GM12878 (cell line): ENCODE results near the gene AFF1. TPM values are rescaled to one million over a fixed set of nuclear protein-coding genes. Genes with fewer than 3 reads are reported as not detected.

Experiments
- ATAC-seq: fragments of 200-7000 bp; cut with Tn5 transposase; 3 replicates; pipeline ENCODE4 v1.9.1; 2020; ENCODE audit warnings: mild to moderate bottlenecking, moderate library complexity
- BruUV-seq: library from RNA; stranded (reverse); fragments of 400-500 nt; replicated peaks from 2 replicates; lab custom pipeline; 2021; lab: Mats Ljungman, UMichigan
- CTCF ChIA-PET: fragments of 300-600 bp; sonication (Branson Sonifier 250); formaldehyde crosslinking; extraction: SDS; loops from one replicate; lab custom pipeline; 2021; ENCODE audit warnings: inconsistent platforms; lab: Yijun Ruan, JAX
- POLR2A ChIA-PET: fragments of 350-600 bp; formaldehyde crosslinking; extraction: SDS; loops from one replicate; lab custom pipeline; 2021; ENCODE audit warnings: inconsistent platforms; lab: Charles Lee
- RAD21 ChIA-PET: fragments of 300-600 bp; sonication (Branson Sonifier 250); formaldehyde crosslinking; loops from one replicate; lab custom pipeline; 2023; ENCODE audit warnings: antibody characterized with exemption; ENCODE audit not compliant: unreplicated experiment; lab: Charles Lee
- SMC1A ChIA-PET: fragments of 300-600 bp; sonication (Branson Sonifier 250); formaldehyde crosslinking; loops from one replicate; lab custom pipeline; 2023; ENCODE audit not compliant: unreplicated experiment, uncharacterized antibody; lab: Charles Lee
- DNase-seq: peaks from one replicate; pipeline ENCODE4 v3.0.0-alpha.2; 2011; ENCODE audit warnings: low read depth, low spot score
- FAIRE-seq: peaks from 3 replicates; lab custom pipeline; 2011; peaks lifted over from hg19 to GRCh38; lab: Jason Lieb, UNC
- H2AFZ ChIP-seq: 2 replicates; pipeline ENCODE4 v1.6.0; 2011; ENCODE audit warnings: low read depth, low read length, control low read depth; ENCODE audit not compliant: control insufficient read depth
- H3K27ac ChIP-seq: 2 replicates; pipeline ENCODE4 v1.5.1; 2011; ENCODE audit warnings: control low read depth; ENCODE audit not compliant: control insufficient read depth, insufficient read depth
- H3K27me3 ChIP-seq, 2 experiments: replicated peaks in 1 of 2; 2 replicates each; pipeline versions ENCODE4 v1.6.0 to v1.6.1; 2011; ENCODE audit warnings: low read length in 1 of 2; ENCODE audit not compliant: control insufficient read depth in 2 of 2, insufficient read depth in 2 of 2
- H3K36me3 ChIP-seq, 2 experiments: 2 replicates each; pipeline ENCODE4 v1.5.1; 2011; ENCODE audit warnings: low read length in 1 of 2; ENCODE audit not compliant: control insufficient read depth in 2 of 2, insufficient read depth in 2 of 2
- H3K4me1 ChIP-seq: 2 replicates; pipeline ENCODE4 v1.6.1; 2011; ENCODE audit warnings: mild to moderate bottlenecking, low read length, moderate library complexity, mixed read lengths; ENCODE audit not compliant: control insufficient read depth, insufficient read depth
- H3K4me2 ChIP-seq: 2 replicates; pipeline ENCODE4 v1.6.0; 2011; ENCODE audit warnings: control low read depth; ENCODE audit not compliant: control insufficient read depth, insufficient read depth
- H3K4me3 ChIP-seq: fragments of 200-600 bp; sonication (generic); 2 replicates; pipeline ENCODE4 v1.5.1; 2016
- H3K79me2 ChIP-seq: 2 replicates; pipeline ENCODE4 v1.6.0; 2011; ENCODE audit warnings: low read length; ENCODE audit not compliant: control insufficient read depth, insufficient read depth
- H3K9ac ChIP-seq: 2 replicates; pipeline ENCODE4 v1.8.0; 2011; ENCODE audit warnings: low read length, control low read depth, mixed read lengths; ENCODE audit not compliant: control insufficient read depth, insufficient read depth
- H3K9me3 ChIP-seq: replicated peaks from 3 replicates; pipeline ENCODE4 v1.5.1; 2011; ENCODE audit warnings: mild to moderate bottlenecking, low read length; ENCODE audit not compliant: control insufficient read depth, insufficient read depth
- H4K20me1 ChIP-seq: 2 replicates; pipeline ENCODE4 v1.6.0; 2011; ENCODE audit not compliant: control insufficient read depth, insufficient read depth
- CBX3 ChIP-seq: fragments of 200-600 bp; sonication (generic); IDR thresholded peaks from 2 replicates; pipeline ENCODE4 v1.6.1; 2016; ENCODE audit warnings: low read depth, borderline replicate concordance
- EP300 ChIP-seq, 2 experiments: fragments of 150-350 bp in 1 of 2; IDR thresholded peaks; 2 replicates each; pipeline ENCODE4 v1.6.1; 2011 to 2012; ENCODE audit warnings: low read depth in 2 of 2, low read length in 2 of 2, borderline replicate concordance in 1 of 2, improper control_type of control experiment in 1 of 2, inconsistent platforms in 1 of 2; ENCODE audit not compliant: control insufficient read depth in 1 of 2
- ESRRA ChIP-seq: IDR thresholded peaks from 2 replicates; pipeline ENCODE4 v1.6.1; 2012; ENCODE audit warnings: mild to moderate bottlenecking, low read length, improper control_type of control experiment
- JUNB ChIP-seq: IDR thresholded peaks from 2 replicates; pipeline ENCODE4 v1.6.1; 2016; ENCODE audit warnings: antibody characterized with exemption, mild to moderate bottlenecking
- MEF2A ChIP-seq: IDR thresholded peaks from 2 replicates; pipeline ENCODE4 v1.6.1; 2011; ENCODE audit warnings: low read depth, mild to moderate bottlenecking, low read length, moderate library complexity; ENCODE audit not compliant: insufficient read depth
- RB1 ChIP-seq: fragments of 450-650 bp; formaldehyde crosslinking; IDR thresholded peaks from 2 replicates; pipeline ENCODE4 v1.6.1; 2017; ENCODE audit warnings: mild to moderate bottlenecking, borderline replicate concordance
- WGBS: methylation state at CpG from one replicate; pipeline ENCODE4 v1.1.6; 2016; ENCODE audit warnings: low lambda C conversion rate; ENCODE audit not compliant: insufficient replicate concordance, insufficient coverage; ENCODE audit errors: missing lambda C conversion rate; 5-methylcytosine and 5-hydroxymethylcytosine counted together
- in situ Hi-C: fragments of 300-500 bp; cut with MboI; formaldehyde crosslinking; loops from 9 replicates; pipeline ENCODE4 v1.14.3; 2018; ENCODE audit warnings: mixed read lengths
- intact Hi-C: fragments of 100-400 bp; cut with micrococcal nuclease; formaldehyde crosslinking; loops from one replicate; pipeline ENCODE4 v1.14.2; 2022; ENCODE audit not compliant: unreplicated experiment
- polyA plus RNA-seq, 11 experiments: library from polyadenylated mRNA; depleted of rRNA in 4 of 11; unstranded in 6 of 11; stranded (reverse) in 5 of 11; fragments of >200 nt; fragmentation: Nextera tagmentation in 4 of 11; fragmentation: Illumina TruSeq in 1 of 11; extraction: Ambion mirVana in 4 of 11; extraction: Trizol in 1 of 11; gene quantifications; 1 replicate in 1 of 11; 2 replicates in 10 of 11; pipeline versions ENCODE4 v1.2.1 to v1.2.3, GENCODE V29; 2011 to 2016; ENCODE audit warnings: inconsistent platforms in 2 of 11, missing spikeins in 2 of 11, low read depth in 1 of 11
- total RNA-seq, 4 experiments: library from RNA; depleted of rRNA in 3 of 4; stranded (reverse); fragments of >200 nt in 3 of 4; fragmentation: Illumina TruSeq in 1 of 4; extraction: Trizol in 1 of 4; gene quantifications; 2 replicates each; pipeline versions ENCODE4 v1.2.1 to v1.2.3, GENCODE V29; 2013 to 2021
- TF ChIP-seq, protein P1 (sequence below): fragments of 450-650 bp; IDR thresholded peaks from 2 replicates; pipeline ENCODE4 v1.6.1; 2017; ENCODE audit warnings: mild to moderate bottlenecking, moderate library complexity
- TF ChIP-seq, protein P2 (sequence below): IDR thresholded peaks from 2 replicates; pipeline ENCODE4 v1.6.1; 2011; ENCODE audit warnings: mild to moderate bottlenecking, low read depth, low read length, moderate library complexity; ENCODE audit not compliant: insufficient replicate concordance

The AFF1 gene
- total and polyA plus RNA-seq, 10 of the 15 experiments (the other 5 are each of a cell fraction or from before 2014, with no cell fraction given) = 3.5 to 56.1 (median 21.5) TPM

DNA sequence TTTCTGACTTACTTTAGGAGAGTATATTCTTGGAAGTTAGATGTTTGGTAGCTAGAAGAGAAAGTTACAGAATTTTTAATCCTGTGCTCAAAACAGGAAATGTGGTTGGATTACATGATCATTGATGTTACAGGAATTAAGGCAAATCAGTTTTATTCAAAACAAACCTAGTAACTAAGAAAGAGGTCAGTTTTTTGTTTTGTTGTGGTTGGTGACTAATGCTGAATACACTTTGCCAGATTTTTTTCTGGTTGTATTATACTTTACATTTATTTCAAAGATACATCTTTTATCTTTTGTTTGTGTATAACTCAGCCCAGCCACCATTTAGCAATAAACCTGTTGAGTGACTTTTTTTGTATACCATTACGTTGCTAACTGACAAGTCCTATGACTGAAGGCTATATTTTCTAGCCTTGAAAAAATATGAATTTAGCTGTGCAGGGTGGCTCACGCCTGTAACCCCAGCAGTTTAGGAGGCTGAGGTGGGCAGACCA lies 168.9 kb downstream of the AFF1 start:
- no peak overlapping the region for H3K4me2 ChIP-seq
- FAIRE-seq (no peak), DNase-seq (no peak)
- SMC1A ChIA-PET = interaction anchor here (1.1 to 2.4 kb wide), 3 partner anchors 11 to 182 kb away, joined by 3 to 10 read pairs (median 8); no protein-coding TSS in a partner anchor
- intact Hi-C loops = no loop called here
- no TSS peak for BruUV-seq
- H4K20me1 ChIP-seq = no peaks in the 10 kb centered on the region
- no peaks in the 10 kb centered on the region for H3K27me3 ChIP-seq
- peaks cover 3% of the 10 kb centered on the region; the same call in 1 of the 2 replicates for H3K79me2 ChIP-seq
- no peaks in the 10 kb centered on the region for H3K9me3 ChIP-seq
- POLR2A ChIA-PET = no interaction called here
- no peak overlapping the region for H2AFZ ChIP-seq
- TF ChIP-seq EP300 (IDR thresholded peaks at IDR 0.05; ENCODE audit: borderline replicate concordance in 1 of 2, control insufficient read depth in 1 of 2, low read depth in 2 of 2, low read length in 2 of 2) (no peak), JUNB (0 out of 2 replicates have a peak, but pooled peaks have one; percentile 9)
- TF ChIP-seq, all 136 proteins: peak for 1
- Histone ChIP-seq H3K36me3 (peaks cover 2 to 19% of the 10 kb centered on the region in 2 experiments; a peak in 3 of 4 replicates), H3K9ac (no peak overlapping the region), H3K4me3 (no peak overlapping the region), H3K4me1 (no peaks in the 10 kb centered on the region), H3K27ac (no peak overlapping the region)
- ChIA-PET RAD21 (interaction anchor here (1.0 to 2.5 kb wide), 2 partner anchors 169 to 181 kb away, joined by 3 to 8 read pairs; partner anchors contain the start of gene AFF1), CTCF (interaction anchor here (0.6 to 5.5 kb wide), 4 partner anchors 11 to 605 kb away, joined by 3 to 33 read pairs (median 16); no protein-coding TSS in a partner anchor)
- no peak for ATAC-seq
- WGBS = 50% methylated on average over 2 of the region's 2 CpGs
- in situ Hi-C loops = no loop called here

DNA sequence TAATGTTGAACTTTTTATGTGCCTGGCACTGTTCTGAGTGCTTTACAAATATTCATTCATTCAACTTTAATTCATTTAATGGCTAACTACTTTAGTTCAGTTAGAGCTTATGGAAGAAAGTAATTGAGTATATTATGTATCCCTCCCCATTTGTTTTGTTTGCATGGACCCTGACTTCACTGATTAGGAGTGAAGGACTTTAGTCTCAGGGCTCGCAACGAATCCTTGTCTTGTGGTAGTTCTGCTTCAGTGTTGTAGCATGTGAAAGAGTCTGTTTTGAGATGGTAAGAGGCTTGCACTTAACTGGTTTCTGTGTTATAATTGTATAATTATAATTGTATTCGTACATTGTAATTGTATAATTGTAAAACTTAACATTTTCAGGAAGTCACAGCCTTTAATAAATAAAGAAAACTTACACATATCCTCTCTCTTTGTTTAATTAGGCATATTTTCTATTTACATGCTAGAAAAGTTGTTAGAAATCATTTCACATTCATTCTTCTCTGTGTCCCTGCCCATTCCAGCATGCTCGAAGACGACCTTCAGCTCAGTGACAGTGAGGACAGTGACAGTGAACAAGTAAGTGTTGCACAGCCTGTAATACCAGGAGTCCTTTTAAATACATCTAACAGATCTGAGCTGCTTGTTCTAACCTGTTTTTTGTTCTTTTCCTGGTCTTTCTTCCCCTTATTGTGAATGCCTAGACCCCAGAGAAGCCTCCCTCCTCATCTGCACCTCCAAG lies 170.5 kb downstream of the AFF1 start:
- CTCF ChIA-PET = interaction anchor here (1.3 to 5.5 kb wide), 5 partner anchors 13 to 182 kb away, joined by 3 to 33 read pairs (median 4); no protein-coding TSS in a partner anchor
- H3K9me3 ChIP-seq = no peaks in the 10 kb centered on the region
- no peaks in the 10 kb centered on the region for H3K4me1 ChIP-seq
- H3K27me3 ChIP-seq = no peaks in the 10 kb centered on the region
- POLR2A ChIA-PET = no interaction called here
- no peak overlapping the region for H3K4me2 ChIP-seq
- intact Hi-C loops = no loop called here
- no peak for FAIRE-seq
- no peak overlapping the region for H3K27ac ChIP-seq
- no TSS peak for BruUV-seq
- no peak overlapping the region for H2AFZ ChIP-seq
- H3K4me3 ChIP-seq = no peak overlapping the region
- SMC1A ChIA-PET = interaction anchor here (1.1 to 3.0 kb wide), 7 partner anchors 9 to 182 kb away, joined by 3 to 11 read pairs (median 4); no protein-coding TSS in a partner anchor
- H3K79me2 ChIP-seq = peaks cover 2% of the 10 kb centered on the region; the same call in 1 of the 2 replicates
- WGBS = over 99% methylated on average over 5 of the region's 5 CpGs
- in situ Hi-C loops = no loop called here
- RAD21 ChIA-PET = interaction anchor here (0.8 to 1.6 kb wide), 4 partner anchors 10 to 183 kb away, joined by 3 to 8 read pairs (median 3); no protein-coding TSS in a partner anchor
- DNase-seq = no peak
- ATAC-seq = no peak
- peaks cover 2 to 22% of the 10 kb centered on the region in 2 experiments; a peak in 3 of 4 replicates for H3K36me3 ChIP-seq
- no peaks in the 10 kb centered on the region for H4K20me1 ChIP-seq
- H3K9ac ChIP-seq = no peak overlapping the region
- TF ChIP-seq MEF2A (no peak), CBX3 (no peak), ESRRA (no peak), RB1 (no peak)
- TF ChIP-seq, protein P1, sequence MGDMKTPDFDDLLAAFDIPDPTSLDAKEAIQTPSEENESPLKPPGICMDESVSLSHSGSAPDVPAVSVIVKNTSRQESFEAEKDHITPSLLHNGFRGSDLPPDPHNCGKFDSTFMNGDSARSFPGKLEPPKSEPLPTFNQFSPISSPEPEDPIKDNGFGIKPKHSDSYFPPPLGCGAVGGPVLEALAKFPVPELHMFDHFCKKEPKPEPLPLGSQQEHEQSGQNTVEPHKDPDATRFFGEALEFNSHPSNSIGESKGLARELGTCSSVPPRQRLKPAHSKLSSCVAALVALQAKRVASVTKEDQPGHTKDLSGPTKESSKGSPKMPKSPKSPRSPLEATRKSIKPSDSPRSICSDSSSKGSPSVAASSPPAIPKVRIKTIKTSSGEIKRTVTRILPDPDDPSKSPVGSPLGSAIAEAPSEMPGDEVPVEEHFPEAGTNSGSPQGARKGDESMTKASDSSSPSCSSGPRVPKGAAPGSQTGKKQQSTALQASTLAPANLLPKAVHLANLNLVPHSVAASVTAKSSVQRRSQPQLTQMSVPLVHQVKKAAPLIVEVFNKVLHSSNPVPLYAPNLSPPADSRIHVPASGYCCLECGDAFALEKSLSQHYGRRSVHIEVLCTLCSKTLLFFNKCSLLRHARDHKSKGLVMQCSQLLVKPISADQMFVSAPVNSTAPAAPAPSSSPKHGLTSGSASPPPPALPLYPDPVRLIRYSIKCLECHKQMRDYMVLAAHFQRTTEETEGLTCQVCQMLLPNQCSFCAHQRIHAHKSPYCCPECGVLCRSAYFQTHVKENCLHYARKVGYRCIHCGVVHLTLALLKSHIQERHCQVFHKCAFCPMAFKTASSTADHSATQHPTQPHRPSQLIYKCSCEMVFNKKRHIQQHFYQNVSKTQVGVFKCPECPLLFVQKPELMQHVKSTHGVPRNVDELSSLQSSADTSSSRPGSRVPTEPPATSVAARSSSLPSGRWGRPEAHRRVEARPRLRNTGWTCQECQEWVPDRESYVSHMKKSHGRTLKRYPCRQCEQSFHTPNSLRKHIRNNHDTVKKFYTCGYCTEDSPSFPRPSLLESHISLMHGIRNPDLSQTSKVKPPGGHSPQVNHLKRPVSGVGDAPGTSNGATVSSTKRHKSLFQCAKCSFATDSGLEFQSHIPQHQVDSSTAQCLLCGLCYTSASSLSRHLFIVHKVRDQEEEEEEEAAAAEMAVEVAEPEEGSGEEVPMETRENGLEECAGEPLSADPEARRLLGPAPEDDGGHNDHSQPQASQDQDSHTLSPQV = no peak
- TF ChIP-seq, protein P2, sequence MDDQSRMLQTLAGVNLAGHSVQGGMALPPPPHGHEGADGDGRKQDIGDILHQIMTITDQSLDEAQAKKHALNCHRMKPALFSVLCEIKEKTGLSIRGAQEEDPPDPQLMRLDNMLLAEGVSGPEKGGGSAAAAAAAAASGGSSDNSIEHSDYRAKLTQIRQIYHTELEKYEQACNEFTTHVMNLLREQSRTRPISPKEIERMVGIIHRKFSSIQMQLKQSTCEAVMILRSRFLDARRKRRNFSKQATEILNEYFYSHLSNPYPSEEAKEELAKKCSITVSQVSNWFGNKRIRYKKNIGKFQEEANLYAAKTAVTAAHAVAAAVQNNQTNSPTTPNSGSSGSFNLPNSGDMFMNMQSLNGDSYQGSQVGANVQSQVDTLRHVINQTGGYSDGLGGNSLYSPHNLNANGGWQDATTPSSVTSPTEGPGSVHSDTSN = no peak
